Uterus (tissue), 2 donors: ENCODE measurements around the gene GET3.
A peak's percentile ranks its signal among the peaks of the same experiment; 100 is the strongest.

Experiments used
- POLR2A ChIP-seq, 2 donors: fragments of 450-650 bp; IDR thresholded peaks; one replicate each; pipeline ENCODE4 v1.6.1; 2016; ENCODE audit warnings: antibody characterized with exemption in 2 of 2, mild to moderate bottlenecking in 1 of 2, moderate library complexity in 1 of 2
- TF ChIP-seq, protein P1 (sequence below), 4 experiments: fragments of 200-600 bp in 2 of 4; fragments of 450-650 bp in 2 of 4; sonication (generic) in 2 of 4; IDR thresholded peaks; one replicate each; pipeline ENCODE4 v1.5.1; 2016 to 2019; ENCODE audit warnings: antibody characterized with exemption in 4 of 4, mild to moderate bottlenecking in 2 of 4, moderate library complexity in 1 of 4

DNA sequence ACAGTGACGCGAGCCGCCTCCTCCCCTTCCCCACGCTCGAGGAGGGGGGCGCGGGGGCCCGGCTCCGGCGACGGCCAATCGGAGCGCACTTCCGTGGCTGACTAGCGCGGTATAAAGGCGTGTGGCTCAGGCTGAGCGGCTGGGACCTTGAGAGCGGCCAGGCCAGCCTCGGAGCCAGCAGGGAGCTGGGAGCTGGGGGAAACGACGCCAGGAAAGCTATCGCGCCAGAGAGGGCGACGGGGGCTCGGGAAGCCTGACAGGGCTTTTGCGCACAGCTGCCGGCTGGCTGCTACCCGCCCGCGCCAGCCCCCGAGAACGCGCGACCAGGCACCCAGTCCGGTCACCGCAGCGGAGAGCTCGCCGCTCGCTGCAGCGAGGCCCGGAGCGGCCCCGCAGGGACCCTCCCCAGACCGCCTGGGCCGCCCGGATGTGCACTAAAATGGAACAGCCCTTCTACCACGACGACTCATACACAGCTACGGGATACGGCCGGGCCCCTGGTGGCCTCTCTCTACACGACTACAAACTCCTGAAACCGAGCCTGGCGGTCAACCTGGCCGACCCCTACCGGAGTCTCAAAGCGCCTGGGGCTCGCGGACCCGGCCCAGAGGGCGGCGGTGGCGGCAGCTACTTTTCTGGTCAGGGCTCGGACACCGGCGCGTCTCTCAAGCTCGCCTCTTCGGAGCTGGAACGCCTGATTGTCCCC is 54.2 kb downstream of the GET3 start, which contains the start of gene JUNB:
- TF ChIP-seq, protein P1, sequence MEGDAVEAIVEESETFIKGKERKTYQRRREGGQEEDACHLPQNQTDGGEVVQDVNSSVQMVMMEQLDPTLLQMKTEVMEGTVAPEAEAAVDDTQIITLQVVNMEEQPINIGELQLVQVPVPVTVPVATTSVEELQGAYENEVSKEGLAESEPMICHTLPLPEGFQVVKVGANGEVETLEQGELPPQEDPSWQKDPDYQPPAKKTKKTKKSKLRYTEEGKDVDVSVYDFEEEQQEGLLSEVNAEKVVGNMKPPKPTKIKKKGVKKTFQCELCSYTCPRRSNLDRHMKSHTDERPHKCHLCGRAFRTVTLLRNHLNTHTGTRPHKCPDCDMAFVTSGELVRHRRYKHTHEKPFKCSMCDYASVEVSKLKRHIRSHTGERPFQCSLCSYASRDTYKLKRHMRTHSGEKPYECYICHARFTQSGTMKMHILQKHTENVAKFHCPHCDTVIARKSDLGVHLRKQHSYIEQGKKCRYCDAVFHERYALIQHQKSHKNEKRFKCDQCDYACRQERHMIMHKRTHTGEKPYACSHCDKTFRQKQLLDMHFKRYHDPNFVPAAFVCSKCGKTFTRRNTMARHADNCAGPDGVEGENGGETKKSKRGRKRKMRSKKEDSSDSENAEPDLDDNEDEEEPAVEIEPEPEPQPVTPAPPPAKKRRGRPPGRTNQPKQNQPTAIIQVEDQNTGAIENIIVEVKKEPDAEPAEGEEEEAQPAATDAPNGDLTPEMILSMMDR (IDR thresholded peaks at IDR 0.05), result peak in 1 of 4 experiments; percentile 19
- TF ChIP-seq POLR2A (IDR thresholded peaks at IDR 0.05), result peak; percentile 100
